K562 (cell line): ENCODE results near the gene ATRN.
A peak's percentile ranks its signal among the peaks of the same experiment; 100 is the strongest.

Source experiments
- MXI1 ChIP-seq: IDR thresholded peaks from 2 replicates; pipeline ENCODE4 v1.6.1; 2011; ENCODE audit warnings: low read depth, mild to moderate bottlenecking, improper control_type of control experiment, low read length
- POLR2AphosphoS5 ChIP-seq: IDR thresholded peaks from 2 replicates; pipeline ENCODE4 v1.6.1; 2011; ENCODE audit warnings: mild to moderate bottlenecking, low read depth, low read length, moderate library complexity; ENCODE audit not compliant: control insufficient read depth, insufficient read depth
- REST ChIP-seq, 2 experiments: fragments of 450-650 bp; formaldehyde crosslinking in 1 of 2; IDR thresholded peaks; 2 replicates each; pipeline versions ENCODE4 v1.4.0 to v1.6.1; 2014 to 2020; ENCODE audit warnings: mild to moderate bottlenecking in 2 of 2, borderline replicate concordance in 1 of 2, low read depth in 1 of 2
- ZBTB33 ChIP-seq: sonication (generic); formaldehyde crosslinking; IDR thresholded peaks from 2 replicates; pipeline ENCODE4 v1.8.1; 2023; ENCODE audit warnings: mild to moderate bottlenecking, missing genetic modification reagents
- ZNF316 ChIP-seq: fragments of 450-650 bp; IDR thresholded peaks from 2 replicates; pipeline ENCODE4 v1.6.1; 2016

GRCh38 chr20:3430376-3431069, 40.3 kb upstream of the ATRN start:
- no peak for TF ChIP-seq ZNF316
- no peak for TF ChIP-seq POLR2AphosphoS5
- no peak for TF ChIP-seq MXI1
- TF ChIP-seq REST (IDR thresholded peaks at IDR 0.05; ENCODE audit: borderline replicate concordance) = no peak
- TF ChIP-seq REST (CRISPR knock-in tag; IDR thresholded peaks at IDR 0.05; ENCODE audit: low read depth) = no peak
- peak; percentile 83 for TF ChIP-seq ZBTB33 (CRISPR knock-in tag)
